AG10803 (cell line): ENCODE measurements around the gene ERAP2.

Experiments used
- DNase-seq: peaks from one replicate; pipeline ENCODE4 v3.0.0; 2010; ENCODE audit warnings: low read depth
- H3K4me3 ChIP-seq: 2 replicates; pipeline ENCODE4 v1.5.1; 2011; ENCODE audit warnings: mild to moderate bottlenecking, low read length, control low read depth
- CTCF ChIP-seq: conservative IDR thresholded peaks from 2 replicates; pipeline ENCODE4 v1.5.1; 2011; ENCODE audit warnings: mild to moderate bottlenecking, low read length, control low read depth, inconsistent platforms

ERAP2 gene

GRCh38 chr5:96932026-96932425, 55.7 kb downstream of the ERAP2 start:
- TF ChIP-seq CTCF, result no peak
- no peak for DNase-seq
- no peak overlapping the region for H3K4me3 ChIP-seq

- H3K4me3 ChIP-seq, result peak overlapping the region; percentile 87
- peak; percentile 58 for DNase-seq
- no peak for TF ChIP-seq CTCF
These were observed 57.7 kb downstream of the ERAP2 start for GRCh38 chr5:96933764-96934707.

GRCh38 chr5:96934708-96935558, 58.6 kb downstream of the ERAP2 start:
- peak overlapping the region; percentile 87 for H3K4me3 ChIP-seq
- DNase-seq, result peak; percentile 97
- no peak for TF ChIP-seq CTCF

GRCh38 chr5:96935559-96936430, 59.5 kb downstream of the ERAP2 start, which contains the start of gene LNPEP:
Gene LNPEP (plus strand): TSS chr5:96936080. CDS start chr5:96936156, 76 bp downstream.
- peak within 1 kb of the TSS; percentile 87 for H3K4me3 ChIP-seq
- no peak for TF ChIP-seq CTCF
- DNase-seq, result peak; percentile 98

- peak overlapping the region; percentile 87 for H3K4me3 ChIP-seq
- peak; percentile 17 for DNase-seq
- no peak for TF ChIP-seq CTCF
These were observed 60.4 kb downstream of the ERAP2 start for GRCh38 chr5:96936431-96937320.

- no peak overlapping the region for H3K4me3 ChIP-seq
- peak; percentile 57 for DNase-seq
- no peak for TF ChIP-seq CTCF
These were observed 64.3 kb downstream of the ERAP2 start for GRCh38 chr5:96940586-96940985.
